ENCODE results near the gene GPR39.

DNA sequence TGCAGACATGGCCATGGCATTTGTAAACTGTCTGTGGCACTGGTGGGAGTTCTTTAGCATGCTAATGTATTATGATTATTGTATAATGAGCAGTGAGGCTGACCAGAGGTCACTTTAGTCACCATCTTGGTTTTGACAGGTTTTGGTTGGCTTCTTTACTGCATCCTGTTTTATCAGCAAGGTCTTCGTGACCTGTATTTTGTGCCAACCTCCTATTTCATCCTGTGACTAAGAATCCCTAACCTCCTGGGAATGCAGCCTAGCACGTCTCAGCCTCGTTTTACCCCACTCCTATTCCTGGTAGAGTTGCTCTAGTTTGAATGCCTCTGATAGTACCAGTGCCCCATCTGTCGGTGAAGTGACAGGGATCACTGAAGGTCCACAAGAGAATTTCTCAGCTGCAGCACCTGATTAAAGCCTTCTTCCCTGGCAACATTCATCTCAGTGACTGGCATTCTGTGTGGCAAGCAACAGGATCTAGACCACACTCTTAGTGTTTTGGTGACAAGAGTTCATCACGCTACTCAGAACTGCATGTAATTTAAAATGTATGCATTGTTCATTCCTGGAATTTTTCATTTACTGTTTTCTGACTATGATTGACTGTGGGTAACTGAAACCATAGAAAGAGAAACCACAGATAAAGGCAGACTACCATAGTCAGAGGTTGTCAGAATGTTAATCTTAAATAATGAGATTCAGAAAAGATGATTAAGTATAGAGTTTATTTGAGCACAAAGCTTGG, 43.0 kb upstream of the GPR39 start:
- TF ChIP-seq CTCF (IDR thresholded peaks at IDR 0.05) (no peak), ZFX (IDR thresholded peaks at IDR 0.05; ENCODE audit: borderline replicate concordance) (no peak)

All from 22Rv1 (cell line).